Panc1 (cell line): ENCODE measurements around the gene OLFML2B. TPM values are rescaled to one million over a fixed set of nuclear protein-coding genes. Genes with fewer than 3 reads are reported as not detected.

Experiments used
- ATAC-seq: fragments of 200-7000 bp; cut with Tn5 transposase; 2 replicates; pipeline ENCODE4 v1.9.1; 2020; ENCODE audit warnings: mild to moderate bottlenecking, moderate library complexity
- BruUV-seq: library from RNA; stranded (reverse); fragments of 400-500 nt; replicated peaks from 2 replicates; lab custom pipeline; 2021; lab: Mats Ljungman, UMichigan
- CTCF ChIA-PET: fragments of 300-600 bp; sonication (Branson Sonifier 250); formaldehyde crosslinking; loops from one replicate; lab custom pipeline; 2022; ENCODE audit warnings: antibody characterized with exemption; lab: Charles Lee
- POLR2A ChIA-PET: fragments of 300-600 bp; sonication (Branson Sonifier 250); formaldehyde crosslinking; loops from one replicate; lab custom pipeline; 2022; ENCODE audit warnings: antibody characterized with exemption; lab: Charles Lee
- DNase-seq: peaks from one replicate; pipeline ENCODE4 v3.0.0-alpha.2; 2010; ENCODE audit warnings: low read depth, low spot score
- H3K27ac ChIP-seq: 2 replicates; pipeline ENCODE4 v1.5.1; 2011; ENCODE audit warnings: mild to moderate bottlenecking, low read length, inconsistent platforms
- H3K27me3 ChIP-seq: fragments of 200-500 bp; sonication (Bioruptor generic); 2 replicates; pipeline ENCODE4 v1.6.0; 2014; ENCODE audit warnings: low read length, inconsistent platforms; ENCODE audit not compliant: control insufficient read depth, insufficient read depth
- H3K36me3 ChIP-seq: fragments of 200-500 bp; sonication (Bioruptor generic); 2 replicates; pipeline ENCODE4 v1.5.1; 2014; ENCODE audit warnings: inconsistent platforms, mild to moderate bottlenecking, low read length, moderate library complexity; ENCODE audit not compliant: control insufficient read depth, insufficient read depth
- H3K4me1 ChIP-seq: 2 replicates; pipeline ENCODE4 v1.5.1; 2011; ENCODE audit warnings: inconsistent platforms, mild to moderate bottlenecking, low read length, moderate library complexity; ENCODE audit not compliant: control insufficient read depth, insufficient read depth
- H3K4me3 ChIP-seq, 2 experiments: 2 replicates each; pipeline ENCODE4 v1.5.1; 2011 to 2012; ENCODE audit warnings: low read depth in 2 of 2, low read length in 2 of 2, mild to moderate bottlenecking in 2 of 2, inconsistent platforms in 1 of 2, moderate library complexity in 1 of 2
- H3K9me3 ChIP-seq: fragments of 200-500 bp; sonication (Bioruptor generic); 2 replicates; pipeline ENCODE4 v1.5.1; 2014; ENCODE audit warnings: low read depth, mild to moderate bottlenecking, inconsistent platforms, low read length, moderate library complexity; ENCODE audit not compliant: control insufficient read depth, insufficient read depth
- CTCF ChIP-seq: fragments of 450-650 bp; IDR thresholded peaks from 2 replicates; pipeline ENCODE4 v1.5.1; 2017; ENCODE audit warnings: mild to moderate bottlenecking
- POLR2AphosphoS5 ChIP-seq: IDR thresholded peaks from 2 replicates; pipeline ENCODE4 v1.6.1; 2012; ENCODE audit warnings: mild to moderate bottlenecking, low read depth, low read length, moderate library complexity
- REST ChIP-seq, 2 experiments: IDR thresholded peaks; 2 replicates each; pipeline ENCODE4 v1.6.1; 2011 to 2012; ENCODE audit warnings: low read depth in 2 of 2, control low read depth in 1 of 2, low read length in 1 of 2, mild to moderate bottlenecking in 1 of 2, moderate library complexity in 1 of 2; ENCODE audit not compliant: insufficient read depth in 1 of 2
- SIN3A ChIP-seq: IDR thresholded peaks from 2 replicates; pipeline ENCODE4 v1.6.1; 2012; ENCODE audit warnings: low read depth, mild to moderate bottlenecking, low read length, moderate library complexity, borderline replicate concordance; ENCODE audit not compliant: insufficient read depth
- TCF7L2 ChIP-seq: IDR thresholded peaks from 2 replicates; pipeline ENCODE4 v1.6.1; 2011; ENCODE audit warnings: mild to moderate bottlenecking, low read depth, low read length, inconsistent platforms
- in situ Hi-C: cut with HindIII; loops from 2 replicates; pipeline ENCODE4 v1.10.0; 2016; ENCODE audit warnings: low sequenced_read_pairs, low pct_unique_long_range_greater_than_20kb
- intact Hi-C: fragments of 100-400 bp; cut with micrococcal nuclease; formaldehyde crosslinking; loops from one replicate; pipeline ENCODE4 v1.10.0; 2022; ENCODE audit not compliant: unreplicated experiment
- total RNA-seq: library from RNA; stranded (reverse); gene quantifications from one replicate; pipeline ENCODE4 v1.2.1, GENCODE V29; 2021; ENCODE audit not compliant: unreplicated experiment

OLFML2B gene
- total RNA-seq, 1 experiment from 2014 or later, result 1.5 TPM

- POLR2A ChIA-PET, result no interaction called here
Observed at GRCh38 chr1:161954050-161954449, 69.6 kb downstream of the OLFML2B start.

GRCh38 chr1:161953256-161953920 is 70.3 kb downstream of the OLFML2B start:
- TF ChIP-seq SIN3A, result no peak
- no peak for TF ChIP-seq CTCF
- TF ChIP-seq REST (IDR thresholded peaks at IDR 0.05; ENCODE audit: insufficient read depth in 1 of 2, low read depth in 2 of 2, low read length in 1 of 2), result no peak
- no peak for TF ChIP-seq POLR2AphosphoS5
- no peak for TF ChIP-seq TCF7L2
- ChIA-PET POLR2A (no interaction called here), CTCF (no interaction called here)
- intact Hi-C loops (no loop called here), in situ Hi-C loops (no loop called here)
- Histone ChIP-seq H3K36me3 (no peaks in the 10 kb centered on the region), H3K9me3 (no peaks in the 10 kb centered on the region), H3K4me3 (no peak overlapping the region), H3K27me3 (no peaks in the 10 kb centered on the region), H3K4me1 (no peaks in the 10 kb centered on the region), H3K27ac (no peak overlapping the region)
- DNase-seq, result no peak
- ATAC-seq, result no peak
- BruUV-seq, result no TSS peak

More at GRCh38 chr1:161954050-161954449, 69.6 kb downstream of the OLFML2B start:
- no peaks in the 10 kb centered on the region for H3K9me3 ChIP-seq
- intact Hi-C loops, result no loop called here
- CTCF ChIA-PET, result no interaction called here
- H3K27me3 ChIP-seq, result no peaks in the 10 kb centered on the region
- no peaks in the 10 kb centered on the region for H3K36me3 ChIP-seq
- DNase-seq, result no peak
- BruUV-seq, result no TSS peak
- no peak for ATAC-seq
- in situ Hi-C loops, result no loop called here
- no peaks in the 10 kb centered on the region for H3K4me1 ChIP-seq
- no peak overlapping the region for H3K4me3 ChIP-seq
- TF ChIP-seq CTCF, result no peak
- no peak for TF ChIP-seq SIN3A
- TF ChIP-seq TCF7L2, result no peak
- TF ChIP-seq REST (IDR thresholded peaks at IDR 0.05; ENCODE audit: insufficient read depth in 1 of 2, low read depth in 2 of 2, low read length in 1 of 2), result no peak
- TF ChIP-seq POLR2AphosphoS5, result no peak
- no peak overlapping the region for H3K27ac ChIP-seq
